A549 (cell line): ENCODE measurements around the gene UBE2E2. TPM values are rescaled to one million over a fixed set of nuclear protein-coding genes. Genes with fewer than 3 reads are reported as not detected.
"Not testable (repeated sequence)": the region's sequence is repeated elsewhere in the genome, so short reads cannot be mapped to it uniquely, and the experiment has no call there.

Source experiments
- ATAC-seq, 2 experiments: fragments of 200-7000 bp in 1 of 2; fragments of >200 bp in 1 of 2; cut with Nextera tagmentation in 1 of 2; cut with Tn5 transposase in 1 of 2; 3 replicates each; pipeline versions ENCODE4 v1.8.0 to v1.9.1; 2018 to 2020; ENCODE audit warnings: mild to moderate bottlenecking in 1 of 2, moderate library complexity in 1 of 2
- CTCF ChIA-PET: fragments of 300-600 bp; sonication (Branson Sonifier 250); formaldehyde crosslinking; extraction: SDS; loops from one replicate; lab custom pipeline; 2021; ENCODE audit warnings: antibody characterized with exemption, inconsistent platforms; lab: Yijun Ruan, JAX
- POLR2A ChIA-PET: fragments of 350-600 bp; formaldehyde crosslinking; extraction: SDS; loops from one replicate; lab custom pipeline; 2021; ENCODE audit warnings: antibody characterized with exemption, inconsistent platforms; lab: Yijun Ruan, JAX
- DNase-seq, 2 experiments: peaks; one replicate each; pipeline versions ENCODE4 v3.0.0 to v3.0.0-alpha.2; 2011 to 2016; ENCODE audit warnings: low read depth in 1 of 2, low spot score in 1 of 2
- FAIRE-seq: peaks from 2 replicates; lab custom pipeline; 2011; peaks lifted over from hg19 to GRCh38; lab: Jason Lieb, UNC
- H3K27ac ChIP-seq, 2 experiments: fragments of >200 bp; sonication (Bioruptor Twin); formaldehyde crosslinking; 3 replicates each; pipeline ENCODE4 v1.5.1; 2016 to 2017
- H3K4me1 ChIP-seq: fragments of >200 bp; sonication (Bioruptor Twin); formaldehyde crosslinking; 3 replicates; pipeline ENCODE4 v1.6.1; 2016
- H3K4me2 ChIP-seq: fragments of >200 bp; sonication (Bioruptor Twin); formaldehyde crosslinking; 3 replicates; pipeline ENCODE4 v1.6.1; 2016
- H3K4me3 ChIP-seq: fragments of >200 bp; sonication (Bioruptor Twin); formaldehyde crosslinking; 3 replicates; pipeline ENCODE4 v1.5.1; 2016
- H3K9me3 ChIP-seq: fragments of >200 bp; sonication (Bioruptor Twin); formaldehyde crosslinking; 3 replicates; pipeline ENCODE4 v1.6.1; 2016
- EHF ChIP-seq: fragments of 250-450 bp; sonication (Bioruptor Pico); IDR thresholded peaks from 2 replicates; pipeline ENCODE4 v1.5.0; 2020; ENCODE audit warnings: mild to moderate bottlenecking
- EHMT2 ChIP-seq: fragments of 200-600 bp; sonication (generic); IDR thresholded peaks from 2 replicates; pipeline ENCODE4 v1.6.1; 2016; ENCODE audit warnings: antibody characterized with exemption, low read depth, mild to moderate bottlenecking, moderate library complexity
- ESRRA ChIP-seq: fragments of 150-350 bp; IDR thresholded peaks from 2 replicates; pipeline ENCODE4 v1.6.1; 2014; ENCODE audit warnings: mild to moderate bottlenecking, low read length, borderline replicate concordance
- GATA3 ChIP-seq: IDR thresholded peaks from 2 replicates; pipeline ENCODE4 v1.6.1; 2012; ENCODE audit warnings: borderline replicate concordance
- HDAC2 ChIP-seq: fragments of 200-600 bp; sonication (generic); IDR thresholded peaks from 2 replicates; pipeline ENCODE4 v1.6.1; 2016
- HOXB13 ChIP-seq: fragments of 250-450 bp; sonication (Bioruptor Pico); IDR thresholded peaks from 2 replicates; pipeline ENCODE4 v1.5.0; 2020; ENCODE audit warnings: low read depth, mild to moderate bottlenecking, moderate library complexity
- KDM5A ChIP-seq: fragments of 200-600 bp; sonication (generic); IDR thresholded peaks from 2 replicates; pipeline ENCODE4 v1.6.1; 2016; ENCODE audit warnings: antibody characterized with exemption, mild to moderate bottlenecking
- MAZ ChIP-seq: fragments of 150-350 bp; IDR thresholded peaks from 2 replicates; pipeline ENCODE4 v1.6.1; 2014; ENCODE audit warnings: antibody characterized with exemption, low read depth, low read length, borderline replicate concordance
- NR3C1 ChIP-seq: fragments of >200 bp; sonication (Bioruptor Twin); formaldehyde crosslinking; IDR thresholded peaks from 3 replicates; pipeline ENCODE4 v1.6.1; 2017
- PHF8 ChIP-seq: fragments of 200-600 bp; sonication (generic); IDR thresholded peaks from 2 replicates; pipeline ENCODE4 v1.6.1; 2016; ENCODE audit warnings: low read depth, mild to moderate bottlenecking, antibody characterized with exemption, moderate library complexity, borderline replicate concordance
- RAD21 ChIP-seq, 2 experiments: fragments of >200 bp in 1 of 2; sonication (Bioruptor Twin) in 1 of 2; formaldehyde crosslinking in 1 of 2; IDR thresholded peaks in 1 of 2; conservative IDR thresholded peaks in 1 of 2; 2 replicates in 1 of 2; 3 replicates in 1 of 2; pipeline ENCODE4 v1.6.1; 2012 to 2018; ENCODE audit warnings: inconsistent platforms in 1 of 2
- RARB ChIP-seq: fragments of 250-450 bp; sonication (Bioruptor Pico); IDR thresholded peaks from 2 replicates; pipeline ENCODE4 v1.8.0; 2021; ENCODE audit warnings: mild to moderate bottlenecking, moderate library complexity
- SREBF2 ChIP-seq: fragments of 450-650 bp; IDR thresholded peaks from 2 replicates; pipeline ENCODE4 v1.6.1; 2014; ENCODE audit warnings: mild to moderate bottlenecking, moderate library complexity
- ZSCAN20 ChIP-seq: fragments of 250-450 bp; sonication (Bioruptor Pico); IDR thresholded peaks from 2 replicates; pipeline ENCODE4 v1.8.0; 2022; ENCODE audit warnings: mild to moderate bottlenecking, moderate library complexity
- WGBS: methylation state at CpG from one replicate; pipeline ENCODE4 v1.1.6; 2017; ENCODE audit errors: missing lambda C conversion rate; 5-methylcytosine and 5-hydroxymethylcytosine counted together
- polyA plus RNA-seq, 4 experiments: library from polyadenylated mRNA; depleted of rRNA in 3 of 4; stranded (reverse); fragments of >200 nt; fragmentation: RNase III in 1 of 4; extraction: RNeasy Plus Mini Kit Qiagen cat#74134 plus additional on column Dnase treatment in 1 of 4; gene quantifications; 2 replicates in 3 of 4; 3 replicates in 1 of 4; pipeline ENCODE4 v1.2.3, GENCODE V29; 2011 to 2017
- TF ChIP-seq, protein P1 (sequence below): IDR thresholded peaks from 2 replicates; pipeline ENCODE4 v1.6.1; 2012
- TF ChIP-seq, protein P2 (sequence below): IDR thresholded peaks from 2 replicates; pipeline ENCODE4 v1.6.1; 2012; ENCODE audit warnings: low read depth, borderline replicate concordance
- TF ChIP-seq, protein P3 (sequence below): IDR thresholded peaks from 2 replicates; pipeline ENCODE4 v1.6.1; 2012
- TF ChIP-seq, protein P4 (sequence below): fragments of 250-450 bp; sonication (Bioruptor Pico); IDR thresholded peaks from 2 replicates; pipeline ENCODE4 v1.5.0; 2021; ENCODE audit warnings: mild to moderate bottlenecking, moderate library complexity, borderline replicate concordance

The UBE2E2 gene
- polyA plus RNA-seq, 2 of the 4 experiments (the other 2 are of a cell fraction) = 28.3 to 56.1 TPM

DNA sequence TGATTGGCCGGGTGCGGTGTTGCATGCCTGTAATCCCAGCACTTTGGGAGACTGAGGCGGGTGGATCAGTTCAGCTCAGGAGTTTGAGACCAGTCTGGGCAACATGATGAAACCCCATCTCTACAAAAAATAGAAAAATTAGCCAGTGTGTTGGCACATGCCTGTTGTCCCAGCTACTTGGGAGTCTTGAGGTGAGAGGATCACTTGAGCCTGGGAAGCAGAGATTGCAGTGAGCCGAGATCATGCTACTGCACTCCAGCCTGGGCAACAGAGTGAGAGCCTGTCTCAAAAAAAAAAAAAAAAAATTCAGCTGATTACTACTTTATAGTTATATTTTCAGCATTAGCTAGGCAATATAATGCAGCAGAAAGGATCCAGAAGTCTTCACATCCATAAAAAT, 133.7 kb downstream of the UBE2E2 start:
- H3K27ac ChIP-seq = not testable (repeated sequence)

DNA sequence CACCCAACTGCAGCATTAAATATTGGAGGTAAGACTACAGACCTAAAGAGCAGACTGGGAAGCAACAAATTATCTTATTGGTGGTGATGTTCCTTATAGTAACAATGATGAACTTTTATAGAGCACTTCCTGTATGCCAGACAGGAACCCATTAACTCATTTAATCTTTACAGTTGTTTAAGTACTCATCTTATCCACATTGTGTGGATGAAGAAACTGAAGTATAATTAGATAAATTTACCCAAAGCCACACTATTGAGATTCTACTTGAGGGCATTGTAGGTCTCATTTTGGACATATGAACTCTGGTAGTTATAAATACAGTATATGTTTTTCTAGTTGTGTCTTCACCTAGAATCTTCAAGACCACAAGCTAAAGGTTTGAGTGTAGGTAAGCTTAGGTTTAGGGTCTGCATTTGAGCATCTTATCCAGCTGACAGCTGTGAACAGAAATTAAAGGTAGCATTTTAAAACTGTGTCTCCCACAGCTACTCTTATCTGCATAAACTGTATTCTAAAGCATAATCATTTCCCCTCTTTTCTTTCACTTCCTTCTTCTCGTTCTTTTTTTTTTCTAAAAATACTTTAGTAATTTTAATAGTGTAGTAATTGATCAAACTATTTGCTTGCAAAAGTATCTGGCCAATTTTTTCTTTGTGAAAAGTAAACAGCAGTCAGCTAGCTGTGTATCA, 138.2 kb downstream of the UBE2E2 start:
- ChIA-PET CTCF (no interaction called here), POLR2A (no interaction called here)
- Histone ChIP-seq H3K27ac (no peak overlapping the region), H3K4me1 (no peaks in the 10 kb centered on the region), H3K4me2 (no peak overlapping the region), H3K4me3 (no peak overlapping the region), H3K9me3 (no peaks in the 10 kb centered on the region)
- TF ChIP-seq ESRRA = no peak
- TF ChIP-seq KDM5A = no peak
- TF ChIP-seq, protein P1, sequence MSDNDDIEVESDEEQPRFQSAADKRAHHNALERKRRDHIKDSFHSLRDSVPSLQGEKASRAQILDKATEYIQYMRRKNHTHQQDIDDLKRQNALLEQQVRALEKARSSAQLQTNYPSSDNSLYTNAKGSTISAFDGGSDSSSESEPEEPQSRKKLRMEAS = no peak
- TF ChIP-seq ZSCAN20 (CRISPR knock-in tag) = no peak
- TF ChIP-seq, protein P2, sequence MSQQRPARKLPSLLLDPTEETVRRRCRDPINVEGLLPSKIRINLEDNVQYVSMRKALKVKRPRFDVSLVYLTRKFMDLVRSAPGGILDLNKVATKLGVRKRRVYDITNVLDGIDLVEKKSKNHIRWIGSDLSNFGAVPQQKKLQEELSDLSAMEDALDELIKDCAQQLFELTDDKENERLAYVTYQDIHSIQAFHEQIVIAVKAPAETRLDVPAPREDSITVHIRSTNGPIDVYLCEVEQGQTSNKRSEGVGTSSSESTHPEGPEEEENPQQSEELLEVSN = no peak
- TF ChIP-seq RAD21 (conservative IDR thresholded peaks at IDR 0.05 in 1 of 2, IDR thresholded peaks at IDR 0.05 in 1 of 2) = no peak
- no peak for TF ChIP-seq RARB (CRISPR knock-in tag)
- TF ChIP-seq, protein P3, sequence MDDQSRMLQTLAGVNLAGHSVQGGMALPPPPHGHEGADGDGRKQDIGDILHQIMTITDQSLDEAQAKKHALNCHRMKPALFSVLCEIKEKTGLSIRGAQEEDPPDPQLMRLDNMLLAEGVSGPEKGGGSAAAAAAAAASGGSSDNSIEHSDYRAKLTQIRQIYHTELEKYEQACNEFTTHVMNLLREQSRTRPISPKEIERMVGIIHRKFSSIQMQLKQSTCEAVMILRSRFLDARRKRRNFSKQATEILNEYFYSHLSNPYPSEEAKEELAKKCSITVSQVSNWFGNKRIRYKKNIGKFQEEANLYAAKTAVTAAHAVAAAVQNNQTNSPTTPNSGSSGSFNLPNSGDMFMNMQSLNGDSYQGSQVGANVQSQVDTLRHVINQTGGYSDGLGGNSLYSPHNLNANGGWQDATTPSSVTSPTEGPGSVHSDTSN = no peak
- no peak for TF ChIP-seq SREBF2
- no peak for TF ChIP-seq NR3C1
- TF ChIP-seq HOXB13 (CRISPR knock-in tag) = no peak
- FAIRE-seq (no peak), ATAC-seq (no peak), DNase-seq (no peak)
- WGBS = 60% methylated on average over 1 of the region's 1 CpG

More for the DNA sequence above, 133.7 kb downstream of the UBE2E2 start:
- H3K4me1 ChIP-seq, H3K4me2 ChIP-seq, CTCF ChIA-PET, ATAC-seq, DNase-seq, POLR2A ChIA-PET, FAIRE-seq, H3K4me3 ChIP-seq, H3K9me3 ChIP-seq: not testable (repeated sequence)
- WGBS = 94% methylated on average over 4 of the region's 4 CpGs

DNA sequence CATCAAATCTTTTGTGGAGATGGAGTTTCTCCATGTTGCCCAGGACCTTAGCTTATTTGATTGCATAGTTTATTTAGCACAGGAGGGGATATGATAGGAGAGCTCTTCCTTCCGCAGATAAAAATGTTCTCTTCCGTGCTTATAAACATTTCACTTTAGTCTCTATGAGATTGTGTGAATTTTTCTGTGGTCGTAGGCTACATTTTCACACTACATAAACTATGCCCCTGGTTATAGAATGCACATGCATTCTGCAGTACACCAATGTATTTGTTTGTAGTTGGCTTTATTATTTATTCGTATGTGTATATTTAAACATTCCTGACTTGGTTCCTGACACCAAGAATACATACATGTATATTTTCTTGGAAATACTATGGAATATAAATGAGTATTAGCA, 139.2 kb downstream of the UBE2E2 start:
- DNase-seq = no peak
- Histone ChIP-seq H3K9me3 (no peaks in the 10 kb centered on the region), H3K4me2 (no peak overlapping the region), H3K4me3 (no peak overlapping the region), H3K4me1 (no peaks in the 10 kb centered on the region), H3K27ac (no peak overlapping the region)
- no peak for ATAC-seq
- TF ChIP-seq RARB (CRISPR knock-in tag) (no peak), NR3C1 (no peak), MAZ (no peak), PHF8 (no peak), GATA3 (no peak)
- no peak for FAIRE-seq
- ChIA-PET POLR2A (no interaction called here), CTCF (no interaction called here)
- WGBS = 86% methylated on average over 4 of the region's 4 CpGs

DNA sequence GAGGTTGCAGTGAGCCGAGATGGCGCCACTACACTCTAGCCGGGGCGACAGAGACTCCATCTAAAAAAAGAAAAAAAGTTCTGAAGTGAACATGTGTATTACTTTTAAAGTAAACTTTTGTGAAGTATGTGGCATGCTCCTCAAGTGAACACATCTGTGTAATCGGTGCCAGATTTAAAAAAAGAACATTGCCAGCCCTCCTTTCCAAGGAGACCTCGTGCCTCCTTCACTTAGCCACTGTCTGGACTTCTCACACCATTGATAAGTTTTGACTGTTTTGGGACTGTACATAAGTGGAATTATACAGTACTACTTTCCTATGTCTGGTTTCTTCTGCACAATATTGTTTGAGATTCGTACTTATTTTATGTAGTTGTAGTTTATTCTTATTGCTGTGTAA, 140.4 kb downstream of the UBE2E2 start:
- WGBS = 95% methylated on average over 7 of the region's 7 CpGs
- CTCF ChIA-PET = no interaction called here
- Histone ChIP-seq H3K4me2 (no peak overlapping the region), H3K9me3 (no peaks in the 10 kb centered on the region)
- TF ChIP-seq, protein P4, sequence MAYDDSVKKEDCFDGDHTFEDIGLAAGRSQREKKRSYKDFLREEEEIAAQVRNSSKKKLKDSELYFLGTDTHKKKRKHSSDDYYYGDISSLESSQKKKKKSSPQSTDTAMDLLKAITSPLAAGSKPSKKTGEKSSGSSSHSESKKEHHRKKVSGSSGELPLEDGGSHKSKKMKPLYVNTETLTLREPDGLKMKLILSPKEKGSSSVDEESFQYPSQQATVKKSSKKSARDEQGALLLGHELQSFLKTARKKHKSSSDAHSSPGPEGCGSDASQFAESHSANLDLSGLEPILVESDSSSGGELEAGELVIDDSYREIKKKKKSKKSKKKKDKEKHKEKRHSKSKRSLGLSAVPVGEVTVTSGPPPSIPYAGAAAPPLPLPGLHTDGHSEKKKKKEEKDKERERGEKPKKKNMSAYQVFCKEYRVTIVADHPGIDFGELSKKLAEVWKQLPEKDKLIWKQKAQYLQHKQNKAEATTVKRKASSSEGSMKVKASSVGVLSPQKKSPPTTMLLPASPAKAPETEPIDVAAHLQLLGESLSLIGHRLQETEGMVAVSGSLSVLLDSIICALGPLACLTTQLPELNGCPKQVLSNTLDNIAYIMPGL (CRISPR knock-in tag) = no peak
- TF ChIP-seq EHMT2 (no peak), EHF (CRISPR knock-in tag) (no peak), HOXB13 (CRISPR knock-in tag) (no peak), HDAC2 (no peak)
- TF ChIP-seq, all 56 proteins: peak for 0
- DNase-seq (no peak), FAIRE-seq (no peak), ATAC-seq (no peak)
- Histone ChIP-seq H3K4me3 (no peak overlapping the region), H3K27ac (no peak overlapping the region), H3K4me1 (no peaks in the 10 kb centered on the region)
- POLR2A ChIA-PET = no interaction called here
